ENCODE data around the gene COX11.

COX11 gene, protein sequence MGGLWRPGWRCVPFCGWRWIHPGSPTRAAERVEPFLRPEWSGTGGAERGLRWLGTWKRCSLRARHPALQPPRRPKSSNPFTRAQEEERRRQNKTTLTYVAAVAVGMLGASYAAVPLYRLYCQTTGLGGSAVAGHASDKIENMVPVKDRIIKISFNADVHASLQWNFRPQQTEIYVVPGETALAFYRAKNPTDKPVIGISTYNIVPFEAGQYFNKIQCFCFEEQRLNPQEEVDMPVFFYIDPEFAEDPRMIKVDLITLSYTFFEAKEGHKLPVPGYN

DNA sequence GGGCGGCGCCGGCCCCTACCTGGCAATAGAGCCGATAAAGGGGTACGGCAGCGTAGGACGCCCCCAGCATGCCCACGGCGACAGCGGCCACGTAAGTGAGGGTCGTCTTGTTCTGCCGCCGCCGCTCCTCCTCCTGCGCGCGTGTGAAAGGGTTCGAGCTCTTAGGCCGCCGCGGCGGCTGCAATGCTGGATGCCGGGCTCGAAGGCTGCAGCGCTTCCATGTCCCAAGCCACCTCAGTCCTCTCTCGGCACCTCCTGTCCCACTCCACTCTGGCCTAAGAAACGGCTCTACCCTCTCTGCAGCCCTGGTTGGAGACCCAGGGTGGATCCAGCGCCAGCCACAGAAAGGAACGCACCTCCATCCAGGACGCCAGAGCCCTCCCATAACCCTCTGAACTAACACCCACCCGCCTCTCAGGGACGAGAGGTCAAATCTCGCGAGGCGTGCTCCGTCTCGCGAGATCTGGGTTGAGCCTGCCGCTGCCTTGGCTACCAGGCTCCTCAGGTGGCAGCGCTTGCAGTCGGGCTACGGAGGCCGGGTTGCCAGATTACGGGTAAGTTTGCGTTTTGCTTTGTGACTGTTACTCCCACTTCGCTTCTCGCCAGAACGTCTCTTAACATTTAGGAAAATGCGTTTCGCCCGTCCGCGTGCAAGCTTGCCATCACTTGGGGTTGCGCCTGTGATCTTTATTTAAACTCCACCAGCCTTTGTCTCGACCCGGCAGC is at the start of gene COX11, which contains the start of gene STXBP4:
TSS of gene COX11 (minus strand) at position 393 of the 726 bp plus-strand sequence. CDS start at position 385, 8 bp downstream.
TSS of gene STXBP4 (plus strand) at position 504 of the 726 bp plus-strand sequence. CDS start 17,455 bp downstream, outside the sequence.
- Histone ChIP-seq H3K4me1 (ENCODE audit: control insufficient read depth, insufficient read depth, low read length) (peaks cover 22% of the 10 kb centered on the region), H3K4me3 (ENCODE audit: low read length) (peak within 1 kb of the TSS; percentile 88)

DNA sequence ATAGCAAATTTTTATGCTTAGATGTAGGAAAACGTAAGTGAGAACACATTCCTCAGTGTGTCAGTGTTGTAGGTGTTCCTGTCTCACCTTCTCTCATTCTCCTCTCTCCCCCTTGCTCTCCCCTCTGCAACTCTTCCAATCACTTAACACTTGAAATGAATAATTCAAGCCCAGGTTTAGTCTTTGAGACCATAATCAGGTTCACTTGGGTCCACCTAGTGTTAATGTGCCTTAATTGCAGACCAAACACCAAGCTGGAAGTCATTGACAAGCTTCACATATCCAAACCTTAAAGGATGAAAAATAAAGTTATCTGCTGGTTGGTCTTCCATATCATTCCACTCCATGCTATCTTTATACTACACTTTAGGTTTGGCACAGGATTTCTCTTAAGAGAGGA is 37.1 kb upstream of the COX11 start:
- Histone ChIP-seq H3K9me3 (ENCODE audit: control insufficient read depth, low read length) (no peaks in the 10 kb centered on the region), H3K36me3 (ENCODE audit: control insufficient read depth, insufficient read depth, low read length, severe bottlenecking) (peaks cover 14% of the 10 kb centered on the region), H3K27me3 (replicated peaks; ENCODE audit: control insufficient read depth, insufficient read depth, low read length) (no peaks in the 10 kb centered on the region), H3K9ac (ENCODE audit: low read length) (no peak overlapping the region), H3K4me3 (ENCODE audit: low read length) (no peak overlapping the region), H3K4me1 (ENCODE audit: control insufficient read depth, insufficient read depth, low read length) (no peaks in the 10 kb centered on the region)
- no peak for DNase-seq (ENCODE audit: low read depth)

More for the DNA sequence above, at the start of gene COX11, which contains the start of gene STXBP4:
- Histone ChIP-seq H3K9me3 (ENCODE audit: control insufficient read depth, low read length) (no peaks in the 10 kb centered on the region), H3K9ac (ENCODE audit: low read length) (peak within 1 kb of the TSS; percentile 90), H3K36me3 (ENCODE audit: control insufficient read depth, insufficient read depth, low read length, severe bottlenecking) (peaks cover 15% of the 10 kb centered on the region), H3K27me3 (replicated peaks; ENCODE audit: control insufficient read depth, insufficient read depth, low read length) (no peaks in the 10 kb centered on the region)
- peak; percentile 98 for DNase-seq (ENCODE audit: low read depth)

DNA sequence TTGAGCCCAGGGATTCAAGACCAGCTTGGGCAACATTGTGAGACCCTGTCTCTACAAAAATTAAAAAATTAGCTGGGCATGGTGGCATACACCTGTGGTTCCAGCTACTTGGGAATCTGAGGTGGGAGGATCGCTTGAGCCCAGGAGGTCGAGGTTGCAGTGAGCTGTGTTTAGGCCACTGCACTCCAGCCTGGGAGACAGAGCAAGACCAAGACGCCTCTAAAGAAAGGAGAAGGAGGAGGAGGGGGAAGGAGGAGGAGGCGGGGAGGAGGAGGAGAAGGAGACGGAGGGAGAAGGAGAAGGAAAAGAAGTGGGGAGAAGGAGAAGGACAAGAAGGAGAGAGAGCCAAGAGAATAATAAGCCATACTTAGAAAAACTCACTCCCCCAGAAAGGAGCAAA is 36.0 kb upstream of the COX11 start:
- peaks cover 24% of the 10 kb centered on the region for H3K36me3 ChIP-seq (ENCODE audit: control insufficient read depth, insufficient read depth, low read length, severe bottlenecking)
- H3K4me1 ChIP-seq (ENCODE audit: control insufficient read depth, insufficient read depth, low read length), result no peaks in the 10 kb centered on the region
- no peak for DNase-seq (ENCODE audit: low read depth)
- H3K9me3 ChIP-seq (ENCODE audit: control insufficient read depth, low read length), result no peaks in the 10 kb centered on the region
- H3K4me3 ChIP-seq (ENCODE audit: low read length), result no peak overlapping the region
- no peak overlapping the region for H3K9ac ChIP-seq (ENCODE audit: low read length)
- H3K27me3 ChIP-seq (replicated peaks; ENCODE audit: control insufficient read depth, insufficient read depth, low read length), result no peaks in the 10 kb centered on the region

DNA sequence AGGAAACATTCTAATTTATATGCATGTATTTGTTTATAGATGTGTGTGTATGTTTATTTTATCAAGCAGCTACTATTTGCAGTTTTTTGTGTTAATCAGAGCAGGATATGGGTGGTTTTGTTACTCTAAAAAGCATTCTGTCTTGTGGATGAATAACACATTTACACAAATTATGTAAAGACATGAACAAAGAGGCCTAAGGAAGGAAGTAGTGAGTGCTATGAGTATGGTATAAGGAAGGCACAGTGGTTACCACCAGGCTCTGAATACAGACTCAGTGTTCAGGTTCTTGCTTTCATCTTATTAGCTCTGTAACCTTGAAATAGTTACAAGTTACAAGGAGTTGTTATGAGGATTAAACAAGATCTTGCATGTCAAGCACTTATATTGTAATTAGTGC is 34.0 kb upstream of the COX11 start:
- H3K4me1 ChIP-seq (ENCODE audit: control insufficient read depth, insufficient read depth, low read length), result no peaks in the 10 kb centered on the region
- H3K27me3 ChIP-seq (replicated peaks; ENCODE audit: control insufficient read depth, insufficient read depth, low read length), result no peaks in the 10 kb centered on the region

DNA sequence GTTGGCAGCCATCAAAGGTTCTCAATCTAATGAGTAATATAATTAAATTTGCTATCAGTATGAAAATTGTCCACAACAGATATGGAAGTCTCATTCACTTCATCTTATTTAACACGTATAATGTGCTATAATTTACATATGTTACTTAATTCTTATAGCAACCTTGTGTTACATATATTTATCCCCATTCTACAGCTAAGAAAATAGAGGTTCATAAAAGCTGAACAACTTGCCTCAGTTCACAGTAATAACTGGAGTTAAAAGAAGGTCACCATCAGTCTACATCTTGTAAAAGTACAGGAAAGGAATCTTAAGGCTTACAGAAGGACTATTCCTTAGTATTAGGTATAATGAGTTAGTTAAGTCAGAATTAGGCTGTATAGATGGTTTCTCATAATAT is 28.0 kb upstream of the COX11 start:
- no peak for DNase-seq (ENCODE audit: low read depth)
- Histone ChIP-seq H3K9me3 (ENCODE audit: control insufficient read depth, low read length) (no peaks in the 10 kb centered on the region), H3K9ac (ENCODE audit: low read length) (no peak overlapping the region)

More for the DNA sequence above, 34.0 kb upstream of the COX11 start:
- no peak for DNase-seq (ENCODE audit: low read depth)
- Histone ChIP-seq H3K4me3 (ENCODE audit: low read length) (no peak overlapping the region), H3K9me3 (ENCODE audit: control insufficient read depth, low read length) (no peaks in the 10 kb centered on the region), H3K9ac (ENCODE audit: low read length) (no peak overlapping the region), H3K36me3 (ENCODE audit: control insufficient read depth, insufficient read depth, low read length, severe bottlenecking) (peaks cover 21% of the 10 kb centered on the region)

DNA sequence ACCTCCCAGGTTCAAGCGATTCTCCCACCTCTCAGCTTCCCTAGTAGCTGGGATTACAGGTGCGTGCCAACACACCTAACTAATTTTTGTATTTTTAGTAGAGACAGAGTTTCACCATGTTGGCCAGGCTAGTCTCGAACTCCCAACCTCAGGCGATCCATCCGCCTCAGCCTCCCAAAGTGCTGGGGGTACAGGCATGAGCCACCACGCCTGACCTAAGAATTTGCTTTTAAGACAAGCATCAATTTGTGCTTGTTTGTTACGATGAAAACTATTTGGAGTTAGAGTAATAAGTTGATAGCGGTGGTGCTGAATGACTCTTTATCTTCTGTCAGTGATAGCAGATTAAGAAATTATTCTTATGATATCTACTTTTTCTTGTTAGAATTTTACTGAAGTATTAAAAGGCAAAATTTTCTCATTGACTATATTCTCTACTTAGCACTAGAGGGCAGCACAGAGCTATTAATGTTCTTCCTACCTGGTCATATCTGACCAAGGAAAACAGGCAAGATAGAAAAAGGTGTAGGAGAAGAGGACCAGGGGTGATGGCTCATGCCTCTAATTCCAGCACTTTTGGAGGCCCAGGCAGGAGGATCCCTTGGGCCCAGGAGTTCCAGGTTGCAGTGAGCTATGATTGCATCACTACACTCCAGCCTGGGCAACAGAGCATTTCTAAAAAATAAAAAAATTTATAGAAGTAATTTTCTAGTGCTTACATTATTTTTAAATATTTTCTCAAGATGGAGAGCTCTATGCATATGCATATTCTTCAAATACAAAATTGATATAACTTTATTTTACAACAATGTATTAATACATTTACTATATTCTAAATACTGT is 24.6 kb upstream of the COX11 start:
- H3K36me3 ChIP-seq (ENCODE audit: control insufficient read depth, insufficient read depth, low read length, severe bottlenecking), result peaks cover 10% of the 10 kb centered on the region
- H3K9me3 ChIP-seq (ENCODE audit: control insufficient read depth, low read length), result no peaks in the 10 kb centered on the region
- H3K4me3 ChIP-seq (ENCODE audit: low read length), result no peak overlapping the region
- DNase-seq (ENCODE audit: low read depth), result peak; percentile 81
- no peaks in the 10 kb centered on the region for H3K4me1 ChIP-seq (ENCODE audit: control insufficient read depth, insufficient read depth, low read length)
- no peaks in the 10 kb centered on the region for H3K27me3 ChIP-seq (replicated peaks; ENCODE audit: control insufficient read depth, insufficient read depth, low read length)
- H3K9ac ChIP-seq (ENCODE audit: low read length), result no peak overlapping the region

More for the DNA sequence above, 28.0 kb upstream of the COX11 start:
- Histone ChIP-seq H3K4me3 (ENCODE audit: low read length) (no peak overlapping the region), H3K36me3 (ENCODE audit: control insufficient read depth, insufficient read depth, low read length, severe bottlenecking) (peaks cover 23% of the 10 kb centered on the region), H3K27me3 (replicated peaks; ENCODE audit: control insufficient read depth, insufficient read depth, low read length) (no peaks in the 10 kb centered on the region), H3K4me1 (ENCODE audit: control insufficient read depth, insufficient read depth, low read length) (no peaks in the 10 kb centered on the region)

DNA sequence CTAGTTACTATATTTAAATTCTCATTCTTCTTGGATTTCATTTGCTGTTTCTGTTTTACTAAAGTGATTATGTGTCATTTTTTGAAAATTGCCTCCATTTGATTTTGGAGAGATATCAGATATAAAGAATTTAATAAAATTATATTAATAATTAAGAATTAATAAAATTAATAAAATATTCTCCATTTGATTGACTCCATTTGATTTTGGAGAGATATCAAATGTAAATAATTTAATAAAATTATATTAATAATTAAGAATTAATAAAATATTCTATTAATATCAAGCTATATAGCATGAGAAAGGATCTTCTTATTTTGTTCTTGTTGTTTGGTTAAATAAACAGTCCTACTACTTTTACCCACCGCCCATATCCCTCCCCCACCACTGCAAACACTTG is 23.1 kb upstream of the COX11 start:
- peaks cover 10% of the 10 kb centered on the region for H3K36me3 ChIP-seq (ENCODE audit: control insufficient read depth, insufficient read depth, low read length, severe bottlenecking)
- no peaks in the 10 kb centered on the region for H3K4me1 ChIP-seq (ENCODE audit: control insufficient read depth, insufficient read depth, low read length)
- no peak overlapping the region for H3K9ac ChIP-seq (ENCODE audit: low read length)
- no peaks in the 10 kb centered on the region for H3K27me3 ChIP-seq (replicated peaks; ENCODE audit: control insufficient read depth, insufficient read depth, low read length)
- H3K4me3 ChIP-seq (ENCODE audit: low read length), result no peak overlapping the region
- no peaks in the 10 kb centered on the region for H3K9me3 ChIP-seq (ENCODE audit: control insufficient read depth, low read length)
- DNase-seq (ENCODE audit: low read depth), result no peak

DNA sequence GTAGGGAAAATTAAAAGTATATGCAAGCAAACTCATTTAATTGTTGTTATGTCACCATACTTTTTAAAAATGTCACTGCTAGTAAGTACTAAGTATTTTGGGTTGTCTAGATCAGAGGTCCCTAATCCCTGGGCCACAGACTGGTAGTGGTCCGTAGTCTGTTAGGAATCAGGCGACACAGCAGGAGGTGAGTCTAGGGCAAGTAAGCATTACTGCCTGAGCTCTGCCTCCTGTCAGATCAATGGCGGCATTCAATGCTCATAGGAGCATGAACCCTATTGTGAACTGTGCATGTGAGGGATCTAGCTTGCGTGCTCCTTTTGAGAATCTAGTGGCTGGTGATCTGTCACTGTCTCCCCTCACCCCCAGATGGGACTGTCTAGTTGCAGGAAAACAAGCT is 21.7 kb upstream of the COX11 start:
- Histone ChIP-seq H3K4me3 (ENCODE audit: low read length) (no peak overlapping the region), H3K27me3 (replicated peaks; ENCODE audit: control insufficient read depth, insufficient read depth, low read length) (no peaks in the 10 kb centered on the region), H3K9ac (ENCODE audit: low read length) (no peak overlapping the region), H3K9me3 (ENCODE audit: control insufficient read depth, low read length) (no peaks in the 10 kb centered on the region), H3K4me1 (ENCODE audit: control insufficient read depth, insufficient read depth, low read length) (peaks cover 9% of the 10 kb centered on the region), H3K36me3 (ENCODE audit: control insufficient read depth, insufficient read depth, low read length, severe bottlenecking) (peaks cover 10% of the 10 kb centered on the region)
- DNase-seq (ENCODE audit: low read depth), result no peak

DNA sequence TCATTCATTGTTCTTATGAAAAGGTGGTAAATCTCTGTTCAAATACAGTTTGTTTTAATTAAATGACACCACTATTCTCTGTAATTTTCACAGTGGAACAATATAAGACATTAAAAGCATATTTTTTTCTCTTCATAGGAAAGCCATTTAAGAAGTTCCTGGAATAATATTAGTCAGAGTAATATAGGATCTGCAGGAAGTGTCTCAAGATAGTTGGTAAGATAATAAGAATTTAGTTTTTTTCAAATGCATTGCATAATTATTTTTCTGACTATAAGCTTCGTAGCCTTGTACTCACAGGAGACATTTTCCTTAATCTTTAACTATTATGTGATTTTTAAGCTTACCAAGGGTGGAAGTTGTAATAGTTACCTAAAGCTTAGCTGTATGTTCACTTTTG is 17.0 kb upstream of the COX11 start:
- no peak overlapping the region for H3K4me3 ChIP-seq (ENCODE audit: low read length)
- no peak overlapping the region for H3K9ac ChIP-seq (ENCODE audit: low read length)
- no peaks in the 10 kb centered on the region for H3K27me3 ChIP-seq (replicated peaks; ENCODE audit: control insufficient read depth, insufficient read depth, low read length)
- H3K36me3 ChIP-seq (ENCODE audit: control insufficient read depth, insufficient read depth, low read length, severe bottlenecking), result peaks cover 5% of the 10 kb centered on the region
- H3K9me3 ChIP-seq (ENCODE audit: control insufficient read depth, low read length), result peaks cover 6% of the 10 kb centered on the region
- no peak for DNase-seq (ENCODE audit: low read depth)
- peaks cover 32% of the 10 kb centered on the region for H3K4me1 ChIP-seq (ENCODE audit: control insufficient read depth, insufficient read depth, low read length)

DNA sequence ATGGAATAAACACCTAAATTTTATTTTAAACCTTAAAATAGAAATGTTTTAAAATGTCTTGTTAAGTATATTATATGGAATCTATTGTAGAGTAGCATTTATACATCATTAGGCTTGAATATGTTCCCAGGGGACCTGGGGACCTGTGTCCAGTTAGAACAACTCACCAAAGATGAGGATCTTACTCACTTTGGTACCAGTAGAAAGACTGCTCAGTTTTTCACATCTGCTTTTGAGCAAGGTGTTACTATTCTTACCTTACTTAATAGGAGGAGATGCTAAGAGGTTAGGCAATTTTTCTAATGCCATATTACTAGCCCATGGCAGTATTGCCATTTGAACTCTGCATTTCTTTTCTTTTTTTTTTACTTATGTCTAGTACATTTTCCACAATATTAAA is 14.8 kb upstream of the COX11 start:
- Histone ChIP-seq H3K27me3 (replicated peaks; ENCODE audit: control insufficient read depth, insufficient read depth, low read length) (no peaks in the 10 kb centered on the region), H3K9me3 (ENCODE audit: control insufficient read depth, low read length) (peaks cover 9% of the 10 kb centered on the region), H3K4me3 (ENCODE audit: low read length) (no peak overlapping the region), H3K4me1 (ENCODE audit: control insufficient read depth, insufficient read depth, low read length) (peaks cover 32% of the 10 kb centered on the region), H3K36me3 (ENCODE audit: control insufficient read depth, insufficient read depth, low read length, severe bottlenecking) (no peaks in the 10 kb centered on the region), H3K9ac (ENCODE audit: low read length) (peak overlapping the region; percentile 72)
- DNase-seq (ENCODE audit: low read depth), result no peak

DNA sequence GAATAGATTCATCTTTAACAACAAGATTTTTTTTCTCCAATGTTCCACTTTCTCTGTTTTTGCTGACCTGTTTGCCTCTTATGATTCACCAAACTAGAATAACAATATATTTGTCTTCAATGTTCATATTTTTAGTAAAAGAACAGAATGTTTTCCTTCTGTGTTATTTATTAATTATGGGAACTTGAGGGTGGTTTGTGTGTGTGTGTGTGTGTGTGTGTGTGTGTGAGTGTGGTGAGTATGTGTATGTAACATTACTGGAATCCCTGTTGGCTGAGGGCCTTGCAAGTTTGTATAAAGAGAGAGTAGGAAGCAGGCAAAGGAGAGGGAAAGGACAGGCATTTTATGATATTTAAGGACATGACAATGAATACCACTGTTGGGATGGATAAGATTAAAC is 13.9 kb upstream of the COX11 start:
- peak overlapping the region; percentile 42 for H3K4me3 ChIP-seq (ENCODE audit: low read length)
- peaks cover 9% of the 10 kb centered on the region for H3K9me3 ChIP-seq (ENCODE audit: control insufficient read depth, low read length)
- peak overlapping the region; percentile 72 for H3K9ac ChIP-seq (ENCODE audit: low read length)
- DNase-seq (ENCODE audit: low read depth), result peak; percentile 62
- no peaks in the 10 kb centered on the region for H3K27me3 ChIP-seq (replicated peaks; ENCODE audit: control insufficient read depth, insufficient read depth, low read length)
- peaks cover 32% of the 10 kb centered on the region for H3K4me1 ChIP-seq (ENCODE audit: control insufficient read depth, insufficient read depth, low read length)
- no peaks in the 10 kb centered on the region for H3K36me3 ChIP-seq (ENCODE audit: control insufficient read depth, insufficient read depth, low read length, severe bottlenecking)

All from adipocyte (in vitro differentiated cells).